Measurements from ENCODE around the gene RHCG. TPM values are rescaled to one million over a fixed set of nuclear protein-coding genes. Genes with fewer than 3 reads are reported as not detected.

RHCG gene
- total RNA-seq, 8 experiments from 2014 or later, result 0.11 to 6.1 (median 0.76) TPM; not detected in 5

- Histone ChIP-seq H3K4me1 (replicated peaks in 1 of 2) (peaks cover 0 to 2% of the 10 kb centered on the region in 2 donors), H3K4me3 (no peak overlapping the region), H3K27ac (no peak overlapping the region)
- WGBS, 10 experiments, result 100% methylated on average over 1 to 2 of the region's 8 CpGs; no CpG with 5 or more reads in 7 of the 10 experiments
- in situ Hi-C loops (cut with MboI; ENCODE audit: low pct_unique_long_range_greater_than_20kb in 2 of 9, low sequenced_read_pairs in 9 of 9, unreplicated experiment in 9 of 9), result no loop called here
- no peak for ATAC-seq (replicated peaks in 6 of 8)
These were observed 2.8 kb upstream of the RHCG start for GRCh38 chr15:89499156-89499555.

- no peak for ATAC-seq (replicated peaks in 6 of 8)
- peaks cover 0 to 2% of the 10 kb centered on the region in 2 donors for H3K4me1 ChIP-seq (replicated peaks in 1 of 2)
- no peak overlapping the region for H3K27ac ChIP-seq
- in situ Hi-C loops (cut with MboI; ENCODE audit: low pct_unique_long_range_greater_than_20kb in 2 of 9, low sequenced_read_pairs in 9 of 9, unreplicated experiment in 9 of 9), result no loop called here
- no peak overlapping the region for H3K4me3 ChIP-seq
- WGBS, 10 experiments, result 60 to 100% (median 88%) methylated on average over 2 of the region's 2 CpGs; no CpG with 5 or more reads in 4 of the 10 experiments
These were observed 2.2 kb upstream of the RHCG start for GRCh38 chr15:89498574-89498906.

- in situ Hi-C loops (cut with MboI; ENCODE audit: low pct_unique_long_range_greater_than_20kb in 2 of 9, low sequenced_read_pairs in 9 of 9, unreplicated experiment in 9 of 9), result no loop called here
- WGBS, 10 experiments, result 17 to 63% (median 38%) methylated on average over 1 of the region's 1 CpG; no CpG with 5 or more reads in 4 of the 10 experiments
- no peak overlapping the region for H3K27ac ChIP-seq
- H3K4me3 ChIP-seq, result no peak overlapping the region
- H3K4me1 ChIP-seq (replicated peaks in 1 of 2), result peaks cover 0 to 2% of the 10 kb centered on the region in 2 donors
- no peak for ATAC-seq (replicated peaks in 6 of 8)
These were observed 848 bp upstream of the RHCG start for GRCh38 chr15:89497231-89497630.

GRCh38 chr15:89495638-89496145, 691 bp downstream of the RHCG start:
- peak overlapping the region in 1 of 5 donors; percentile 42 for H3K4me3 ChIP-seq
- no peak overlapping the region for H3K27ac ChIP-seq
- ATAC-seq (replicated peaks in 6 of 8), result peak in 1 of 8 experiments; percentile 6
- WGBS, 10 experiments, result 20 to 100% (median 80%) methylated on average over 1 to 6 of the region's 10 CpGs; no CpG with 5 or more reads in 6 of the 10 experiments
- in situ Hi-C loops (cut with MboI; ENCODE audit: low pct_unique_long_range_greater_than_20kb in 2 of 9, low sequenced_read_pairs in 9 of 9, unreplicated experiment in 9 of 9), result no loop called here
- peaks cover 0 to 2% of the 10 kb centered on the region in 2 donors for H3K4me1 ChIP-seq (replicated peaks in 1 of 2)

GRCh38 chr15:89494941-89495637, 1.3 kb downstream of the RHCG start:
- Histone ChIP-seq H3K4me1 (replicated peaks in 1 of 2) (peaks cover 0 to 2% of the 10 kb centered on the region in 2 donors), H3K4me3 (no peak overlapping the region), H3K27ac (no peak overlapping the region)
- in situ Hi-C loops (cut with MboI; ENCODE audit: low pct_unique_long_range_greater_than_20kb in 2 of 9, low sequenced_read_pairs in 9 of 9, unreplicated experiment in 9 of 9), result no loop called here
- 23 to 100% (median 74%) methylated on average over 1 to 5 of the region's 7 CpGs; no CpG with 5 or more reads in 1 of the 10 experiments for WGBS, 10 experiments
- ATAC-seq (replicated peaks in 6 of 8), result peak in 2 of 8 experiments; percentile 25 to 41

GRCh38 chr15:89494031-89494430, 2.4 kb downstream of the RHCG start:
- ATAC-seq (replicated peaks in 6 of 8), result no peak
- Histone ChIP-seq H3K4me3 (no peak overlapping the region), H3K27ac (no peak overlapping the region), H3K4me1 (replicated peaks in 1 of 2) (peaks cover 0 to 2% of the 10 kb centered on the region in 2 donors)
- 60 to 80% (median 73%) methylated on average over 1 of the region's 3 CpGs; no CpG with 5 or more reads in 6 of the 10 experiments for whole genome bisulfite sequencing, 10 experiments
- in situ Hi-C loops (cut with MboI; ENCODE audit: low pct_unique_long_range_greater_than_20kb in 2 of 9, low sequenced_read_pairs in 9 of 9, unreplicated experiment in 9 of 9), result no loop called here

GRCh38 chr15:89492934-89493631, 3.3 kb downstream of the RHCG start:
- Histone ChIP-seq H3K4me1 (replicated peaks in 1 of 2) (peaks cover 0 to 2% of the 10 kb centered on the region in 2 donors), H3K27ac (no peak overlapping the region), H3K4me3 (no peak overlapping the region)
- in situ Hi-C loops (cut with MboI; ENCODE audit: low pct_unique_long_range_greater_than_20kb in 2 of 9, low sequenced_read_pairs in 9 of 9, unreplicated experiment in 9 of 9), result no loop called here
- ATAC-seq (replicated peaks in 6 of 8), result no peak
- WGBS, 10 experiments, result 0 to 73% (median 60%) methylated on average over 1 to 8 of the region's 16 CpGs; no CpG with 5 or more reads in 1 of the 10 experiments

GRCh38 chr15:89492111-89492641, 4.2 kb downstream of the RHCG start:
- WGBS, 10 experiments, result 0% methylated on average over 1 to 2 of the region's 5 CpGs; no CpG with 5 or more reads in 8 of the 10 experiments
- in situ Hi-C loops (cut with MboI; ENCODE audit: low pct_unique_long_range_greater_than_20kb in 2 of 9, low sequenced_read_pairs in 9 of 9, unreplicated experiment in 9 of 9), result no loop called here
- ATAC-seq (replicated peaks in 6 of 8), result peak in 1 of 8 experiments; percentile 58
- Histone ChIP-seq H3K27ac (no peak overlapping the region), H3K4me1 (replicated peaks in 1 of 2) (peaks cover 0 to 2% of the 10 kb centered on the region in 2 donors), H3K4me3 (no peak overlapping the region)

GRCh38 chr15:89490814-89491315, 5.5 kb downstream of the RHCG start:
- ATAC-seq (replicated peaks in 6 of 8), result peak in 1 of 8 experiments; percentile 17
- 39 to 100% (median 73%) methylated on average over 1 to 5 of the region's 8 CpGs; no CpG with 5 or more reads in 5 of the 10 experiments for WGBS, 10 experiments
- H3K27ac ChIP-seq, result no peak overlapping the region
- H3K4me1 ChIP-seq (replicated peaks in 1 of 2), result no peaks in the 10 kb centered on the region
- H3K4me3 ChIP-seq, result no peak overlapping the region
- in situ Hi-C loops (cut with MboI; ENCODE audit: low pct_unique_long_range_greater_than_20kb in 2 of 9, low sequenced_read_pairs in 9 of 9, unreplicated experiment in 9 of 9), result no loop called here

GRCh38 chr15:89490081-89490813, 6.1 kb downstream of the RHCG start:
- WGBS, 10 experiments, result 33 to 80% (median 66%) methylated on average over 1 to 6 of the region's 10 CpGs; no CpG with 5 or more reads in 3 of the 10 experiments
- Histone ChIP-seq H3K4me1 (replicated peaks in 1 of 2) (no peaks in the 10 kb centered on the region), H3K27ac (no peak overlapping the region), H3K4me3 (no peak overlapping the region)
- in situ Hi-C loops (cut with MboI; ENCODE audit: low pct_unique_long_range_greater_than_20kb in 2 of 9, low sequenced_read_pairs in 9 of 9, unreplicated experiment in 9 of 9), result no loop called here
- ATAC-seq (replicated peaks in 6 of 8), result peak in 1 of 8 experiments; percentile 20

- WGBS, 10 experiments, result 17 to 33% methylated on average over 1 to 3 of the region's 4 CpGs; no CpG with 5 or more reads in 8 of the 10 experiments
- Histone ChIP-seq H3K27ac (no peak overlapping the region), H3K4me1 (replicated peaks in 1 of 2) (no peaks in the 10 kb centered on the region), H3K4me3 (no peak overlapping the region)
- ATAC-seq (replicated peaks in 6 of 8), result no peak
- in situ Hi-C loops (cut with MboI; ENCODE audit: low pct_unique_long_range_greater_than_20kb in 2 of 9, low sequenced_read_pairs in 9 of 9, unreplicated experiment in 9 of 9), result no loop called here
These were observed 7.0 kb downstream of the RHCG start for GRCh38 chr15:89489376-89489775.

GRCh38 chr15:89487791-89488190, 8.6 kb downstream of the RHCG start:
- Histone ChIP-seq H3K27ac (no peak overlapping the region), H3K4me3 (no peak overlapping the region), H3K4me1 (replicated peaks in 1 of 2) (no peaks in the 10 kb centered on the region)
- in situ Hi-C loops (cut with MboI; ENCODE audit: low pct_unique_long_range_greater_than_20kb in 2 of 9, low sequenced_read_pairs in 9 of 9, unreplicated experiment in 9 of 9), result no loop called here
- ATAC-seq (replicated peaks in 6 of 8), result no peak
- 0 to 100% (median 58%) methylated on average over 1 to 2 of the region's 2 CpGs; no CpG with 5 or more reads in 1 of the 10 experiments for WGBS, 10 experiments

Data from motor neuron (in vitro differentiated cells).